ENCODE results near the gene SLC37A1. TPM values are rescaled to one million over a fixed set of nuclear protein-coding genes. Genes with fewer than 3 reads are reported as not detected.
A peak's percentile ranks its signal among the peaks of the same experiment; 100 is the strongest.

SLC37A1 gene
- total RNA-seq, 1 donor from 2014 or later, result 28.9 TPM

DNA sequence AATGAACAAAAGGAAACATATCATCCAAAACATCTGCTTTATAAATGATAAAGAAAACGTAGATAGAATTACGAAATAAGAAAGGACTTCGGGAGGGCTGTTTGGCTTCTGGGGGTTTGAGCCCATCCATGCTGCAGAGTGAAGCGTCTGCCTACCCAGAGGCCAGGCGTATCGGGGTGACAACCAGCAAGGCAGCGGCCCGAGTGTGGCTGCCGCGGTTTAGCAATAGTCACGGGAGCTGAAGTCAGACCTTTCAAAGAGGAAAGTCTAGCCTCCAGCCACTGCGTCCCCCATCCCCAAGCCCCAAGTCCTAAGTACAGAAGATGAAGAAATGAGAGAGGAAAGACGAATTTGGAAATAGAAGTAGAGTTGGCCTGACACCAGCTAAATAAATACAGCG, 8.6 kb downstream of the SLC37A1 start:
- no peaks in the 10 kb centered on the region for H3K9me3 ChIP-seq
- no peak for ATAC-seq
- no peak overlapping the region for H3K4me3 ChIP-seq
- no peak for DNase-seq
- TF ChIP-seq, protein P1, sequence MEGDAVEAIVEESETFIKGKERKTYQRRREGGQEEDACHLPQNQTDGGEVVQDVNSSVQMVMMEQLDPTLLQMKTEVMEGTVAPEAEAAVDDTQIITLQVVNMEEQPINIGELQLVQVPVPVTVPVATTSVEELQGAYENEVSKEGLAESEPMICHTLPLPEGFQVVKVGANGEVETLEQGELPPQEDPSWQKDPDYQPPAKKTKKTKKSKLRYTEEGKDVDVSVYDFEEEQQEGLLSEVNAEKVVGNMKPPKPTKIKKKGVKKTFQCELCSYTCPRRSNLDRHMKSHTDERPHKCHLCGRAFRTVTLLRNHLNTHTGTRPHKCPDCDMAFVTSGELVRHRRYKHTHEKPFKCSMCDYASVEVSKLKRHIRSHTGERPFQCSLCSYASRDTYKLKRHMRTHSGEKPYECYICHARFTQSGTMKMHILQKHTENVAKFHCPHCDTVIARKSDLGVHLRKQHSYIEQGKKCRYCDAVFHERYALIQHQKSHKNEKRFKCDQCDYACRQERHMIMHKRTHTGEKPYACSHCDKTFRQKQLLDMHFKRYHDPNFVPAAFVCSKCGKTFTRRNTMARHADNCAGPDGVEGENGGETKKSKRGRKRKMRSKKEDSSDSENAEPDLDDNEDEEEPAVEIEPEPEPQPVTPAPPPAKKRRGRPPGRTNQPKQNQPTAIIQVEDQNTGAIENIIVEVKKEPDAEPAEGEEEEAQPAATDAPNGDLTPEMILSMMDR (IDR thresholded peaks at IDR 0.05), result no peak
- H3K27ac ChIP-seq, result no peak overlapping the region
- H3K36me3 ChIP-seq, result peaks cover 51% of the 10 kb centered on the region
- intact Hi-C loops (cut with DNase I), result no loop called here
- peaks cover 47% of the 10 kb centered on the region for H3K4me1 ChIP-seq
- H3K27me3 ChIP-seq (ENCODE audit: low read depth), result no peaks in the 10 kb centered on the region

DNA sequence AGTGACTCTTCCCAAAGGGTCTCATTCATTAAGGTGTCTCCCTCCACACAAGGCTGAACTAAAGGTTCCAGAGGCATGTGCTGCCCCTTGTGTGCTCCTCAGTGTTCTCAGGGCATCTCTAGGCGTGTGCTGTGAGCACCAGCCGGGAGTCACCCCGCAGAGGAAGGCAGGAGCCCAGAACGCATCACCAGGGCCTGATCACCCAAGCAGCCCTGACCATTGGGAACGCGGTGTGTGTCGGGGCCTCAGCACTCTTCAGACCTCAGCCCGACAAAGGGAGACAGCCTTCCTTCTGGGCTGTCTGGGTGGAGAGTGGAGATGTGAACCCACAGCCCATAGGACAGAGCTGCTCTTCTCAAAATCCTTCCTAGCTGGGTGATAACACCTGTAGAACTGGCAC, 9.1 kb downstream of the SLC37A1 start:
- no peak for DNase-seq
- H3K4me3 ChIP-seq, result no peak overlapping the region
- TF ChIP-seq, protein P1 (IDR thresholded peaks at IDR 0.05), result no peak
- no peaks in the 10 kb centered on the region for H3K27me3 ChIP-seq (ENCODE audit: low read depth)
- no peak for ATAC-seq
- H3K4me1 ChIP-seq, result peaks cover 52% of the 10 kb centered on the region
- intact Hi-C loops (cut with DNase I), result no loop called here
- peaks cover 51% of the 10 kb centered on the region for H3K36me3 ChIP-seq
- no peaks in the 10 kb centered on the region for H3K9me3 ChIP-seq
- H3K27ac ChIP-seq, result peak overlapping the region; percentile 86

DNA sequence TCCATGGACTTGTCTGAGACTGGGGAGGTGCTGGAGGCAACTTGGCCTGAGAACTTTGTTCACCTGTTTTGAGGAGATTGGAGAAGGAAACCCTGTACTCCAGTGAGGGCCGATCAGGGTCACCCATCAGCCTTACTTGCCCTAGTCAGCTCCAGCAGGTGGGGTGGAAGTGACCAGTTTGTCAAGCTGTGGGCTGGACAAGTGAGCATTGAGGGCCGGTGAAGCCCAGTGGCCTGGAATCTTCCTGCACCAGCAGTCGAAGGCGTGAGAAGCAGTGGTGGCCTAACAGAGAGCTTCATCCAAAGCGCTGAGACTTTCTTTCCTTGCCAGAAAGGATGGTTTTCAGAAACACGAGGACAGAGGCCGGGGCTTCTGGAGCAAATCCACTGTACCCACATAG, 9.6 kb downstream of the SLC37A1 start:
- no peak for ATAC-seq
- peaks cover 46% of the 10 kb centered on the region for H3K36me3 ChIP-seq
- H3K27me3 ChIP-seq (ENCODE audit: low read depth), result no peaks in the 10 kb centered on the region
- peaks cover 57% of the 10 kb centered on the region for H3K4me1 ChIP-seq
- no peak overlapping the region for H3K4me3 ChIP-seq
- H3K9me3 ChIP-seq, result no peaks in the 10 kb centered on the region
- intact Hi-C loops (cut with DNase I), result no loop called here
- DNase-seq, result no peak
- H3K27ac ChIP-seq, result peak overlapping the region; percentile 86
- TF ChIP-seq, protein P1 (IDR thresholded peaks at IDR 0.05), result no peak

DNA sequence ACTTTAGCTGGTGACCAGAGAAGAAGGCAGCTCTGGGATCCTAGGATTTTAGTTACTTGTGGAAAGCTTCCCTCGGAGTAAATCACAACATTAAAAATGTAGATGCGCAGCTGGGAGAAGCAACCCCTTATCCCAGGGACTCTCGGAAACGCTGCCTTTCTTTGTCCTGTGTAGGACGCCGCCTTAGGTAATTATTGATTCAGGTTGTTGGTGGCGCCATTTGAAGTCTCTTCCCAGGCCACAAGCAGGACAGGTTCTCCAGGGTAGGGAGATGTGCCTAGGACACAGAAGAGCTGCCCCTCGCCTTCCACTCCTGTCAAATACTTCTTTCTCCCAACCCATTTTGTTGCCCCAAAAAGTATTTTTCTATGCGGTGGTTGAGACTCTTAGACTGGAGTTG, 10.3 kb downstream of the SLC37A1 start:
- TF ChIP-seq, protein P1 (IDR thresholded peaks at IDR 0.05), result no peak
- Histone ChIP-seq H3K36me3 (peaks cover 39% of the 10 kb centered on the region), H3K27me3 (ENCODE audit: low read depth) (no peaks in the 10 kb centered on the region), H3K4me1 (peaks cover 62% of the 10 kb centered on the region), H3K27ac (peak overlapping the region; percentile 86), H3K4me3 (no peak overlapping the region), H3K9me3 (no peaks in the 10 kb centered on the region)
- intact Hi-C loops (cut with DNase I), result no loop called here
- ATAC-seq (peak; percentile 39 to 46), DNase-seq (peak; percentile 43)

DNA sequence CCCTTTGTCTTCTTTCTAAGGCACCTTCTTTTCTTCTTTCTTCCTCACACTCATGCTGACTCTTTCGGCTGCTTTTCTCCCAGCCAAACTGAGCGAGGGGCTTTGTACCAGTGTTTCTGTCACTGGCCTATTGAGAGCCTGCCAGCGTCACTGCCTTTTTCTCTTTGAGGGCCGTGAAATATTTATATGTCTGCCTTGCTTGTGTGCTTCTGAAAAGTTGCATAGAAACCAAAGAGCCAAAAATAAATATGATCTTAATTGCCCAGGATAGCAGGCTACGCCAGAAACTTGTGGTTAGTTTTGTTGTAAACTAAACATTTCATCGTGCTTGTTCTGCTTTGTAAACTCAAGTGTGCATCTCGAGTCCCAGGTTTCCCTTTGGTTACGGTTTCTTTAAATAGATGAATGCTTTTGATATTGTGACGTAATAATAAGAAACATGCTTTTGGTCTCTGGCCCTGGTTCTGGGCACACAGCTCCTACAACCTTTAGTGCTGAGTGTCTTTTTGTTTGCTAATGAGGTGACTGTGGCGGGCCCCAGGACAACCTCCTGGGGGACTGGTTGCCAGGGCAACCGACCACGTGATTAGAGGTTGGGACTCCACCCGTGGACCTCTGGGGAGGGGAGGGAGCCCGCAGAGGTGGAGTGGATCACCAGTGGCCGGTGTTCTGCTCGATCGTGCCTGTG, 10.8 kb downstream of the SLC37A1 start:
- Histone ChIP-seq H3K27me3 (ENCODE audit: low read depth) (no peaks in the 10 kb centered on the region), H3K9me3 (no peaks in the 10 kb centered on the region), H3K4me3 (peak overlapping the region; percentile 27), H3K4me1 (peaks cover 62% of the 10 kb centered on the region), H3K27ac (peak overlapping the region; percentile 86), H3K36me3 (peaks cover 34% of the 10 kb centered on the region)
- intact Hi-C loops (cut with DNase I), result no loop called here
- peak; percentile 93 to 95 for ATAC-seq
- peak; percentile 93 for DNase-seq
- TF ChIP-seq, protein P1 (IDR thresholded peaks at IDR 0.05), result no peak
